Fibroblast of lung (primary cell): ENCODE measurements around the gene XIRP2.

Experiments
- CTCF ChIP-seq, 2 donors: IDR thresholded peaks in 1 of 2; conservative IDR thresholded peaks in 1 of 2; 1 replicate in 1 of 2; 2 replicates in 1 of 2; pipeline ENCODE4 v1.5.1; 2011 to 2012; ENCODE audit warnings: low read length in 2 of 2, control low read depth in 1 of 2, inconsistent platforms in 1 of 2, low read depth in 1 of 2, mild to moderate bottlenecking in 1 of 2
- EZH2 ChIP-seq: IDR thresholded peaks from 2 replicates; pipeline ENCODE4 v1.5.1; 2012; ENCODE audit warnings: low read length, control low read depth, mild to moderate bottlenecking; ENCODE audit errors: missing control alignments

- TF ChIP-seq CTCF (conservative IDR thresholded peaks at IDR 0.05 in 1 of 2, IDR thresholded peaks at IDR 0.05 in 1 of 2; ENCODE audit: low read depth in 1 of 2, low read length in 2 of 2) (no peak), EZH2 (no peak)
Measured at GRCh38 chr2:167028503-167028902, 140.2 kb downstream of the XIRP2 start.
